CD4-positive, alpha-beta T cell treated with Interleukin-6 at 100 ng/mL for 8 hours (primary cell): ENCODE measurements around the gene PAPSS2.
"Not testable (repeated sequence)": the region's sequence is repeated elsewhere in the genome, so short reads cannot be mapped to it uniquely, and the experiment has no call there.

ENCODE experiments used
- DNase-seq: peaks from one replicate; pipeline ENCODE4 v3.0.0-alpha.2; 2020; ENCODE audit warnings: mixed read lengths, low spot score

PAPSS2 gene

DNA sequence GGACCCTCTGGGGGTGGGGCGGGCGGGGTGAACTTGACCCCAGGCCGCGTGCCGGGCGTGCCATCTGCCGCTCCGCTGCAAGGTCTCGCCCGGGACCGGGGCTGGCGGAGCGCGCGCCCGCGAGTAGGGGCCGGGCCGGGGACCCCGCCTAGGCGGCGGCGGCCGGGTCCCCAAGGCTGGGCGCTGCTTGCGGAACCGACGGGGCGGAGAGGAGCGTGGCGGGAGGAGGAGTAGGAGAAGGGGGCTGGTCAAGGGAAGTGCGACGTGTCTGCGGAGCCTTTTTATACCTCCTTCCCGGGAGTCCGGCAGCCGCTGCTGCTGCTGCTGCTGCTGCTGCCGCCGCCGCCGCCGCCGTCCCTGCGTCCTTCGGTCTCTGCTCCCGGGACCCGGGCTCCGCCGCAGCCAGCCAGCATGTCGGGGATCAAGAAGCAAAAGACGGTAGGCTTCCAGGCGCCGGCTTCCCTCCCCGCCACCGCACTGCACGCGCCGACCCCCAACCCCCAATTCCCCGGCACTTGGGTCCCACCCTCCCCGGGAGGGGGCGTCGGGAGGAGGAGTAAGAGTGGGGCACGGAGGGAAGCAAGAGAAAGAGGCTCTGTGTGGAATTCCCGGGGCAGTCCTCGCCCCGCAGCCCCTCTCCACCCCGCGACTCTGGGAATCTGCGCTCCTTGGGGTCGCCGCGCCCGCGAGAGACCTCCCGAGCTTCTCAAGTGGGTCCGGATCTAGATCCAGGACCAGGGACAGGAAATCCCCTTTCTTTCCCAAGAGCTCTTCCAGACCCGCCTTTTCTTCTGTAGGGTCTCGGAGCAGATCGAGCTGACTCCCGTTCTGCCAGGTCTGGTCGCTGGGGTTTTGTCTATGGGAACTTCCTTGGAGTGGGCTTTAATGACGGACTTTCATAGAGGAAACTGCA, at the start of gene PAPSS2:
TSS of gene PAPSS2 (plus strand) at position 308 of the 913 bp plus-strand sequence. CDS start at position 412, 104 bp downstream.
- peak; percentile 7 for DNase-seq

DNA sequence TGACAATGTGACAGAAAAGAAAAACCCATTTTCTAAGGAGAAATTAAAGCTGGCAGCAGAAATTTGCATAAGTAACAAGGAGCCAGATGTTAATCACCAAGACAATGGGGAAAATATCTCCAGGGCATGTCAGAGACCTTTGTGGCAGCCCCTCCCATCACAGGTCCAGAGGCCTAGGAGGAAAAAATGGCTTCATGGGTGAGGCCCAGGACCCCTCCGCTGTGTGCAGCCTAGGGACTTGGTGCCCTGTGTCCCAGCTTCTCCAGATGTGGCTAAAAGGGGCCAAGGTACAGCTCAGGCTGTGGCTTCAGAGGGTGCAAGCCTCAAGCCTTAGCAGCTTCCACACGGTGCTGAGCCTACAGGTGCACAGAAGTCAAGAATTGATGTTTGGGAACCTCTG, 48.3 kb upstream of the PAPSS2 start:
- DNase-seq: not testable (repeated sequence)

DNA sequence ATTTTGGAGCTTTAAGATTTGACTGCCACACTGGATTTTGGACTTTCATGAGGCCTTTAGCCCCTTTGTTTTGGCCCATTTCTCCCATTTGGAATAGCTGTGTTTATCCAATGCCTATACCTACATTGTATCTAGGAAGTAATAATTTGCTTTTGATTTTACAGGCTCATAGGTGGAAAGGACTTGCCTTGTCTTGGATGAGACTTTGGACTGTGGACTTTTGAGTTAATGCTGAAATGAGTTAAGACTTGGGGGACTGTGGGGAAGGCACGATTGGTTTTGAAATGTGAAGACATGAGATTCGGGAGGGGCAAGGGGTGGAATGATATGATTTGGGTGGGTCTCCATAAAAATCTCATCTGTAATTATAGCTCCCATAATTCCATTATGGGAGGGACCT, 47.6 kb upstream of the PAPSS2 start:
- no peak for DNase-seq

DNA sequence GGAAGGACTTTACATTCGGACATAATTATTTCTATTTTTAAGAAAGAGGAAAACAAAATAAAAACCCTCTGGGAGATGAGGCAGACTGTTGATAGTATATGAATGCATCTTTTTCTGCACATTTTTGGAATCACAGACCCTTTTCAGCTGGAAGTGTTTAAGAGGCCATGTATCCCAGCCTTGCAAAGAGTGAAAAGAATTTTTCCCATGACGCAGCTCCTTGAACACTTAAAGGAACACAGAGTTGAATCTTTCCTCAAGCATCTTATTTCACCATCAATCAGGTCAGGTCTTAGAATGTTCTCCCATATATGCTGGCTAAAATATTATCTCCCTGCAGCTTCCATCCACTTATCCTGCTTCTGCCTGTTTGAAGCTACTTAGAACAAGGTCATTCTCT, 45.9 kb upstream of the PAPSS2 start:
- no peak for DNase-seq

DNA sequence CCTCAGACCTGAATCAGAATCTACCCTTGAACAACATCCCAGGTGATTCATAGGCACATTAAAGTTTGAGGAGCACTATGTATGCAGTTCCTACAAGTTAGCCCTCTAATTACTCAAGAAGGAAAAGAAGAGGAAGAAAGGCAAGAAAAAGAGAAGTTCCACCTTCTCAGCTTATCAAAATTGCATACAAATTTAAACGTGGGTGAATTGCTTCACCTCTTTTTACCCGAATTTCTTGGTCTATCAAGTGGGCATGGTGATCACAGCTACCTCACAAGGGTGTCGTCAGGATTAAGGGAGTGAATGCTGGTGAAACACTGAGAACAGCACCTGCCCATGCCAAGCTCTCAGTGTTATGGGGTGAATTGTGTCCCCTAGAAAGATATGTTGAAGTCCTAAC, 43.8 kb upstream of the PAPSS2 start:
- no peak for DNase-seq

DNA sequence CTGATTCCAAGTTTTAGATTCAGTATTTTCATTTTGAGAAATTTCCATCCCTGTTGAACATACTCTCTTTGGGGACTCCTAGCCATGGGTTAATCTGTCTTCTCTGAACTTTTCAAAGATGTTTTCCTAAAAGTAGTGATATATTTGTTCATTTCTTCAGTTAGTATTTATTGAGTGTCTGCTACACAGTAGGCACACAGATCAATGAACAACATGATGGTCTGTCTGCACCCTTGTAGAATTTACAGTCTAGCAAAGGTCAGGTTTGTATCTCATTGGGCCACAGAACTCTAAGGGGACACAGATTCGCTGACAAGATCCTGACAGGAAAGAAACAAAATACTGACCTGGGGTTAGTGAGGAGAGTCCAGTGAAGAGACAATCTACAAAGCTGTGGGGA, 42.2 kb upstream of the PAPSS2 start:
- no peak for DNase-seq

DNA sequence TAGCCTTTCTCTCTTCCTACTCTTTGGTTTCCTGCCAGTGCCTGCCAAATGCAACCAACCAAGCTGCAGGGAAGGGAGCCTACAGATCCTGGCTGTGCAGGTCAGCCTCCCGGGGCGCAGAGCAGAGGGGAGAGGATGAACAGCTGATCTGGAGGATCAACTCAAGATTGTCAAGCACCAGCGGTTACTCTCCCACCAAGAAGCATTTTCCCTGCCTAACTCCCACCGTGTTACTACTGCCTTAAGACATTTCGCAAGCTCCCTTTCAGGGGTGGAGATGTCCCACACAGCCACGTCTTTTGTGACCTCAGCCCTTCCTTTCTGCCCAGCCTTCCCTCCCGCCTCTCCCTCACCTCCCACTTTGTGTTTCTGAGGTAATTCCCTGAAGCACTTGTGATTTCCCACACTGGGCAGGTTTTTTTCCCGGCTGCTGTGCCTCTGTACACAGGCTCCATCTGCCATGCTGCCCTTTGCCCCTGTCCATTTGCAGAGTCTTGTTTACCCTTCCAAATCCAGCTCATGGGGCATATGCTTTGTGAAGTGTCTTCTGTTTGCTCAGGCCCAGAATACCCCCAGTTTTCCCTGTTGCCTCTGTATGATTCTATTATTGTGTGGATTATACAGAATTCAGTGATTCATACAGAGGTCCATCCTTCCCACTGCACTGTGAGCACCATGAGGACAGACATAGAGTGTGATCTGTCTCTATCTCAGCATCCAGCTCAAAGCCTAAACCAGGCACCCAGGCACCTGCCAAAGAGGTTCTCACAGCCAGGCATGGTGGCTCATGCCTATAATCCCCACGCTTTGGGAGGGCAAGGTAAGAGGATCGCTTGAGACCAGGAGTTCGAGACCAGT, 40.9 kb upstream of the PAPSS2 start:
- no peak for DNase-seq

DNA sequence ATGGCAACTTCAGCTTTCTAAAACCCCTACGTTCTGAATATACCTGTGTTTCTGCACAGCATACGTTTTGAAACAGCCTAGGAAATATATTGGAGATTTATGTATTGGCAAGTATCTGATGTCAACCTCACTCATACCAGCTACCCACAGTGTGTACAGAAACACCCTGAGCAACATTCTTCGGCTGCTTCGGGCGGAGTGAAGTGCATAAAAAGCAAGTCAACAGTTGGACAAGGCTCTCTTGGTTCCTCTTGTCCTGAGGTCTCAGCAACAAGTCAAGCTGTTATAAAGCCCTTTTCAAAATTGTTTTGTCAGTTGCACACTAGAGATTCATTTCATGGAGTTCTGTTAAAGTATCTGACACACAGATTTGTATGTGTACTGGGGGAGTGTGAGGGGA, 40.0 kb upstream of the PAPSS2 start:
- no peak for DNase-seq

DNA sequence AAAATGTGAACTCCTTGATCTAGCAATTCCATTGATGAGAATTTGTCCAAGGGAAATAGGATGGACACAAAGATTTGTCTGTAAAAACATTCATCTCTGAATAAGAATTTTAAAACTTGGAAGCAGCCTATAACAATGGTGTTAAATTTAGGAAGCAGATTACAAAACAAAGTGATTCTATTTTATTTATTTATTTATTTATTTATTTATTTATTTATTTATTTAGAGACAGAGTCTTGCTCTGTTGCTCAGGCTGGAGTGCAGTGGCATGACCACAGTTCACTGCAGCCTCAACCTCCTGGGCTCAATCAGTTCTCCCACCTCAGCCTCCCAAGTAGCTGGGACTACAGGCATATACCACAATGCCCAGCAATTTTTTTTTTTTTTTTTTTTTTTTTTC, 38.2 kb upstream of the PAPSS2 start:
- DNase-seq: not testable (repeated sequence)

DNA sequence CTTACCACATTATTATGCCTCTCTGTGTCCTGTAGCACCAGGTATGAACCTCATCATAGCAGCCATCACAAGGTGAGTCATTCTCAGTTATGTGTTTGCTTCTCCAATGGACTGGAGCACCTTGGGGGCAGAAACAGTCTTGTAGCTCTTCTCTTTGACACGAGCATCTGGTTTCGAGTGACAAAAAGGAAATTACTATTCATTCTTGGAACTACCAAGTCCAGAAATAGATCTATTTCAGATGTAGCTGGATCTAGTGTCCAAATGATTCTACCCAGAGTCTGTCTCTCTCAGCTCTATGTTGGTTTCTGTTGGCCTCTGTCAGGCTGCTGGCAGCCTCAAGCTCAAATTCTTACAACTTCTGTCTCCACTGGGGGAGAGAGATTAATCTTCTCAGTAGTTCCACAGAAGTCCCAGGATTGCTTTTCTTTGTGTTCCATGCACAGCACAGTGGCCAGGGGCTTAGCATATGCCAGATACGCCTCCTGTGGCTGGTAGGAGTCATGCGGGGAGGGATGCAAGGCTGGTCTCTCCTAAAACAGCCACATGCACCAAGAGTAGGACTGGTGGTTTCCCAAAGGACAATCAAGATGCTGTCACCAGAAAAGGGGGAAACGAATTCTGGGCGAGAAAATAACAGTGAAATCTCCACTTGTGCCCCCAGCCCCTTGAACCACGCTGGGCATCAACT, 37.2 kb upstream of the PAPSS2 start:
- DNase-seq: no peak

DNA sequence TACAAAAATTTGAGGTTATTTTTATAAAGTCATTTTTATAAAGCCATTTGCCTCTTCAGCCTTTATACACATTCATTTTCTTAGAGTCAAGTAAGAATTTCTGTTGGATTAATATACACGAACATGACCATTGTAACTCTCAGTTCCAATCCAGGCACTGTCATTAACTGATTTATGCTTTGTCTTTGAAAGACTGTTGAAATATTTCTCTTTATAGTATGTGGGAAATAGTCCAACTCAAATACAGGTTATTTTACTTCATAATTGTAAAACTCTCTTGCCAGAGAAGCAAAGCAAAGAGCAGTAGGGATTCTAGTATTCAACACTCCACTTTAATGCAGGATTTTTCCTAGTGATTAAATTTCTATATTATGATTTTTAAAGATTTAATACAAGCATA, 36.5 kb upstream of the PAPSS2 start:
- DNase-seq: no peak

DNA sequence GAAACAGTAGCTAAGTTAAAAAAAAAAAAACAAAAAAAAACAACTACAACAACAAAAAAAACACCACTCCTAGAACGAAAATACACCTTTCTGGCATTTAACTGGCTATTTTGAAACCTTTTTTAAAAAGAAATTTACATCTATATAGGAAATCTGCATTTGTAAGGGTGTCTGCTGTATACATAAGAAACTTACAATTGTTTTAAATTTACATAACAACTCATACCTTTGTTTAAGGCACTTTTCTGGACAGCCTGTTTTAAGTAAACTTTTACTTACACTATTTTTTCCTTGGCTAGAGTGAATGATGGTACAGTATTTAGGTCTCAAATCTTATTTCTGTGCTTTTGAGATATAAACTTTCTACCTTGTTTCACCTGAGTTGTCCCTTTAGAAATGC, 34.0 kb upstream of the PAPSS2 start:
- DNase-seq: no peak

DNA sequence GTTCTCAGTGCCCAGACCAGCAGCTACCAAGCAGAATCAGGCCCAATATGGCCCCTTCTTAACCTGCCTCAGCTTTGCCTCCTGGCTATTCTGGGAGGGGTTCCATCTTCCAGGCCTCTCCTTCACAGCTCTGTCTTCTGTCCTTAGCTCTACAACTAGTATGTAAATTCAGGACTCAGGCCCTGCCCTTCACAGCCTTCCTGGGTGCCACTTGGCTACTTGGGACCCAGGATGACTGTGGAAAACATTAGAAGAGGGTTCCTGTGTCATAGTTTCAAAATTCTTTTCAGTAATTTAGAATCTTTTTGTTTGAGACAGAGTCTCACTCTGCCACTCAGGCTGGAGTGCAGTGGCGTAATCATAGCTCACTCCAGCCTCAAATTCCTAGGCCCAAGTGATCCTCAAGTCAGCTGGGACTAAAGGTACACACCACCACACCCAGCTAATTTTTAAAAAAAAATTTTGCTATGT, 33.2 kb upstream of the PAPSS2 start:
- no peak for DNase-seq

DNA sequence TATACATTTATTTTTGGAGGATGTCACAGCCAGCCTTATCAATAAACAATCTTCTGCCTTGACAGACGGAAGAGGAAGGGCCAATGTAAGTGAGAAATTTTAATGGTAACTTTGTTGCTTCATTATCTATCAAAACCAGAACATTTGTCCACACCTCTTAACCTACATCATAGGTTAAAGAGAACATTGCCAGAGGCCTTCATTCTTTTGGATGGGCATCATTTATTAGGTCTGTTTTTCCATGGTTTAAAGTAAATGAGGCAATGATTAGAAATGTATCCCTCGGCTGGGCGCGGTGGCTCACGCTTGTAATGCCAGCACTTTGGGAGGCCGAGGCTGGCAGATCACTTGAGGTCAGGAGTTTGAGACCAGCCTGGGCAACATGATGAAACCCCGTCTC, 29.5 kb upstream of the PAPSS2 start:
- no peak for DNase-seq

DNA sequence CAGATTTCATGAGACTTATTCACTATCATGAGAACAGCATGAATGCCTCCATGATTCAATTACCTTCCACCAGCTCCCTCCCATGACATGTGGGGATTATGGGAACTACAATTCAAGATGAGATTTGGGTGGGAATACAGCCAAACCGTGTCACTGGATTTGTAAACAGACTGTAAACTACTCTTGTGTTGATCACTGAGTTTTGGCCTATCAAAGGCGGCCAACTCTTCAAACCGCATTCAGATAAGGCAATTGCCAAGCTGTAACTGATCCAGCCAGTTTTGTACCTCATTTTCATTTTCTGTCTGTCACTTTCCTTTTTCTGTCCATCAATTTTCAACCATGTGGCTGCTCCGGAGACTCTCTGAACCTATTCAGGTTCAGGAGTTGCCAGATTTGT, 27.2 kb upstream of the PAPSS2 start:
- DNase-seq: no peak

DNA sequence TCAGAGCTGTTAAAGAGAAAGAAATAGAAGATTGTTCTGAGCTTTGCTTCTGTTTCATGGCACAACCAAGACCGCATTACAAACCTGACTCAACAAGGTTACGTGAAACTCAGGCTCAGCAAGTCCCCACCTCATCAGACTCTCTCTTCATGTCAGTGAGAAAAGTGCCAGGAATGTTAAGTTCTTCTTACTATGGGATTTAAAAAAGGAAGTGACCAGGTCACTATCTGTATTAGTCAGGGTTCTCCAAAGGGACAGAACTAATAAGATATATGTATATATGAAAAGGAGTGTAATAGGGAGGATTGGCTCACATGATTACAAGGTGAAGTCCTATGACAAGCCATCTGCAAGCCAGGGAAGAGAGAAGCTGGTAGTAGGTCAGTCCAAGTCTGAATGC, 25.4 kb upstream of the PAPSS2 start:
- no peak for DNase-seq

DNA sequence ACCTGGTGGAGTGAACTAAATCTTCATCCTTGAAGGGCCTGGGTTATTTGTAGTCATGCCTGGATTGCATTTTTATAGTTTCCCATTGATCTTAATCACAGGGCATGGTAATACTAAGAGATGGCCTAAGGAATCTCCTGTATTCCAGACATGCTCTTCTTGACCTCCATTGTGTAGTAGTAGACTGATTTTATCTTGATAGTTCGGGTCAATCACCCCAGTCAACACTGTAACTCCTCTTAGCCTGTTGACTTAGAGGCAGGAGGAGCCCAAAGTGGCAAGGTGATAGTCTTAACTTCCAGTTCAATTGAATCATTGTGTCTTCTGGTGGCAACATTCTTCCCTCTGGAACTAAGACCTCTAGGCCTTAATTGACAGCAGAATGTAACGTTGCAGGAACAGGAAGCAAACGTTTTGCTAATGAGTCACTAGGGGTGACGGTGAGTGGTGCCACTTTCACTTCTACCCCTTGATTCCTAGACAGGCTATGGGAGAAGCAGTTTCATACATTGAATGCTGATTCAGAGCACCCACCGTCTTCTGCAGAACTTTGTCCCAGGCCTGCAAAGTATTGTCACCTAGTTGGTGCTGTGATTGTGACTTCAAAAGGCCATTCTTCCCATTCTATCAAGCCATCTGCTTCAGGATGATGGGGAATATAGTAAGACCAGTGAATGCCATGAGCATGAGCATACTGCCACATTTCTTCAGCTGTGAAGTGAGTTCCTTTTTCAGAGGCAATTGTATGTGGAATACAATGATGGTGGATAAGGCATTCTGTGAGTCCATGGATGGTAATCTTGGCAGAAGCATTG, 24.0 kb upstream of the PAPSS2 start:
- DNase-seq: no peak

DNA sequence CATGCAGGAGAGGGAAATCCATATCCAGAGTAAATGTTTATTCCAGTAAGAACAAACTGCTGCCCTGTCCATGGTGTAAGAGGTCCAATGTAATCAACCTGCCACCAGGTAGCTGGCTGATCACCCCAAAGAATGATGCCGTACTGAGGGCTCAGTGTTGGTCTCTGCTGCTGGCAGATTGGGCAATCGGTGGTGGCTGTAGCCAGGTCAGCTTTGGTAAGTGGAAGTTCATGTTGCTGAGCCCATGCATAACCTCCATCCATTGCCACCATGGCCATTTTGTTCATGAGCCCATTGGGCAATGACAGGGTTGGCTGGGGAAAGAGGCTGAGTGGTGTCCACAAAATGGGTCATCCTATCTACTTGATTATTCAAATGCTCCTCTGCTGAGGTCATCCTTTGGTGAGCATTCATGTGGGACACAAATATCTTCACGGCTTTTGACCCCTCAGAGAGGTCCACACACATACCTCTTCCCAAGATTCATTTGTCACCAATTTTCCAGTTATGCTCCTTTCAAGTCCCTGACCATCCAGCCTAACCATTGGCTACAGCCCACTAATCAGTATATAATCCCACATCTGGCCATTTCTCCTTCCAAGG, 23.3 kb upstream of the PAPSS2 start:
- DNase-seq: no peak

DNA sequence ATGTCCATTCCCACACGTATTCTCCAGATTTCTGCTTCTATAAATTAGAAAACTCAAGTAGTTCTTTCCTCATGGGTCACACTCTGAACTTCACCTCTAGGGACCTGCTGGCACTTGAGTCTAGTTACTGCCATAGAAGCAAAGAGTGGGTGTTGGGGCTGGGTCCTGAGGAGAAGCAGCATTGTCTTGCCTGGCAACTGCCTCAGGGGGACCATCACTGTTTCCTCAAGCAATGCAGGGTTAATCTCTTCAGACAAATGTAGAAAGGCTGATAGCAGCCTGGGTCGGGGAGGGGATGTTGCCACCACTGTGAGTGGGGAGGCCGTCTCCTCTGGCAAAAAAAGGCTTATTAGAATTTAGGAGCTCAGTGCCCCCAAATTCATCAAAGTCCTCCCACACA, 20.2 kb upstream of the PAPSS2 start:
- no peak for DNase-seq

DNA sequence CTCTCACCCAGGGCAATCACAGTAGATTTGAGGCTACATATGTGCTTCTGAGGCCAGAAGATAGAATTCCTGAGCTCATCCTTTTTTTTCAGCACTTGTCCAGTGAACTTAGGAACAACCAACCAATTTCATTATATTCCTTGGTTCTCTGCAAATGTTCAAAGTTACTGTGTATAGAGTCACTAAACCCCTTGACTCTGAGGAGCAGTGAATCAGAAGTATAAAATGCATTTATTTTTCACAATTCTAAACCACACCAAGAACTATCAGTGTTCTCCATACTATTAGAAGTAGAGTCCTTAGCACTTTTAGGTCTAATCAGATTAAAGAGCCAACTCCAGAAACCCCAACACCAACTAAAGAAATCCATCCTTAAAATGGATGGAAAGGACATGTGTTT, 19.6 kb upstream of the PAPSS2 start:
- DNase-seq: no peak

DNA sequence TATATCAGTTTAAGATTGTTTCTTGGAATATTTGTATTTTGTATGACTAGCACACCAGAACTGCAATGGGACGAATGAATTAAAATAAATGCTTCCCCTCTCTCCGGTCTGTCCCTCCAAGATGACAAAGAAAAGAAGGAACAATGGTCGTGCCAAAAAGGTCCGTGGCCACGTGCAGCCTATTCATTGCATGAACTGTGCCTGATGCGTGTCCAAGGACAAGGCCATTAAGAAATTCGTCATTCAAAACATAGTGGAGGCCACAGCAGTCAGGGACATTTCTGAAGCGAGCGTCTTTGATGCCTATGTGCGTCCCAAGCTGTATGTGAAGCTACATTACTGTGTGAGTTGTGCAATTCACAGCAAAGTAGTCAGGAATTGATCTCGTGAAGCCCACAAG, 17.2 kb upstream of the PAPSS2 start:
- no peak for DNase-seq
